Measurements from ENCODE around the gene SLC22A12. TPM values are rescaled to one million over a fixed set of nuclear protein-coding genes. Genes with fewer than 3 reads are reported as not detected.

SLC22A12 gene
- total and polyA plus RNA-seq, 2 donors (not counting 3 experiments of a cell fraction or from before 2014, with no cell fraction given): not detected

DNA sequence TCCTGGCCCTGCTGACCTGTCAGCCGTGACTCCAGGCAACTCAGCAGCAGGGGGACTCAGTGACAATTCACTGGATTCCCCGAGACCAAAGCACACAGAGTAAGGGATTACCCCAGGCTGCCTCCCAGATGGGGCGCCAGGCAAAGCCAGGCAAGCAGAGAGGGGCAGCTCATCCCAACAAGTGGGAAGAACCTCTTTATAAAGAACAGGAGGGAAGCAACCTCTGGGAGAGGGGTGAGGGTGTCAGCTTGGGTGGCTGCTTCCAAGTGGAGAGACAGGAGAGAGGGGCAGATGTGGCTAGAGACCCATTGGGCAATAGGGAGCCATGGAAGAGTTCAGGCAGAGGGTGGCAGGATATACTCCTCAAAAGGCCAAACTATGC is 1.2 kb downstream of the SLC22A12 start:
- FAIRE-seq (no peak), DNase-seq (ENCODE audit: low read depth, low spot score) (no peak)
- CTCF ChIA-PET: no interaction called here
- no peaks in the 10 kb centered on the region for H3K9me1 ChIP-seq (replicated peaks; ENCODE audit: control insufficient read depth, extremely low read depth, insufficient read depth, low read length)
- BruUV-seq (replicated peaks): no TSS peak
- no peak for TF ChIP-seq GATA2 (IDR thresholded peaks at IDR 0.05; ENCODE audit: insufficient read depth, insufficient read length, low read depth, low read length)
- no peak for TF ChIP-seq MYC (IDR thresholded peaks at IDR 0.05; ENCODE audit: low read depth, low read length)
- no peak for TF ChIP-seq POLR2A (IDR thresholded peaks at IDR 0.05; ENCODE audit: low read depth, low read length)
- TF ChIP-seq, protein P1, sequence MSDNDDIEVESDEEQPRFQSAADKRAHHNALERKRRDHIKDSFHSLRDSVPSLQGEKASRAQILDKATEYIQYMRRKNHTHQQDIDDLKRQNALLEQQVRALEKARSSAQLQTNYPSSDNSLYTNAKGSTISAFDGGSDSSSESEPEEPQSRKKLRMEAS (IDR thresholded peaks at IDR 0.05; ENCODE audit: insufficient read depth, insufficient read length): no peak
- TF ChIP-seq, protein P2, sequence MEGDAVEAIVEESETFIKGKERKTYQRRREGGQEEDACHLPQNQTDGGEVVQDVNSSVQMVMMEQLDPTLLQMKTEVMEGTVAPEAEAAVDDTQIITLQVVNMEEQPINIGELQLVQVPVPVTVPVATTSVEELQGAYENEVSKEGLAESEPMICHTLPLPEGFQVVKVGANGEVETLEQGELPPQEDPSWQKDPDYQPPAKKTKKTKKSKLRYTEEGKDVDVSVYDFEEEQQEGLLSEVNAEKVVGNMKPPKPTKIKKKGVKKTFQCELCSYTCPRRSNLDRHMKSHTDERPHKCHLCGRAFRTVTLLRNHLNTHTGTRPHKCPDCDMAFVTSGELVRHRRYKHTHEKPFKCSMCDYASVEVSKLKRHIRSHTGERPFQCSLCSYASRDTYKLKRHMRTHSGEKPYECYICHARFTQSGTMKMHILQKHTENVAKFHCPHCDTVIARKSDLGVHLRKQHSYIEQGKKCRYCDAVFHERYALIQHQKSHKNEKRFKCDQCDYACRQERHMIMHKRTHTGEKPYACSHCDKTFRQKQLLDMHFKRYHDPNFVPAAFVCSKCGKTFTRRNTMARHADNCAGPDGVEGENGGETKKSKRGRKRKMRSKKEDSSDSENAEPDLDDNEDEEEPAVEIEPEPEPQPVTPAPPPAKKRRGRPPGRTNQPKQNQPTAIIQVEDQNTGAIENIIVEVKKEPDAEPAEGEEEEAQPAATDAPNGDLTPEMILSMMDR (IDR thresholded peaks at IDR 0.05; ENCODE audit: extremely low read depth in 1 of 2, insufficient read depth in 1 of 2, low read depth in 1 of 2, low read length in 2 of 2): no peak
- TF ChIP-seq FOS (IDR thresholded peaks at IDR 0.05; ENCODE audit: borderline replicate concordance, insufficient read depth, low read length): no peak
- no peak for TF ChIP-seq EZH2 (IDR thresholded peaks at IDR 0.05; ENCODE audit: borderline replicate concordance, low read depth, low read length, severe bottlenecking)
- no peak for TF ChIP-seq POLR2AphosphoS5 (IDR thresholded peaks at IDR 0.05; ENCODE audit: insufficient read depth, low read depth, low read length)
- TF ChIP-seq JUN (IDR thresholded peaks at IDR 0.05; ENCODE audit: borderline replicate concordance, insufficient read depth, insufficient read length, low read depth): no peak
- H3K36me3 ChIP-seq (ENCODE audit: control insufficient read depth in 2 of 2, extremely low read depth in 1 of 2, insufficient read depth in 2 of 2, low read length in 2 of 2): no peaks in the 10 kb centered on the region
- dilution Hi-C loops (cut with MboI; ENCODE audit: extremely low pct_ligation_motif_present, low sequenced_read_pairs): no loop called here
- no peak overlapping the region for H3K9ac ChIP-seq (replicated peaks; ENCODE audit: extremely low read depth, insufficient read depth, low read length)
- H3K4me2 ChIP-seq (ENCODE audit: insufficient read depth, low read length): no peak overlapping the region
- intact Hi-C loops (cut with micrococcal nuclease): no loop called here
- H3K9me3 ChIP-seq (replicated peaks; ENCODE audit: control insufficient read depth, insufficient read depth, low read length): no peaks in the 10 kb centered on the region
- H3K4me1 ChIP-seq (ENCODE audit: control insufficient read depth, extremely low read depth, insufficient read depth, low read length): no peaks in the 10 kb centered on the region
- H3K27me3 ChIP-seq (ENCODE audit: control insufficient read depth in 2 of 2, insufficient read depth in 2 of 2, low read length in 2 of 2): no peaks in the 10 kb centered on the region
- H4K20me1 ChIP-seq (replicated peaks; ENCODE audit: control insufficient read depth, extremely low read depth, insufficient read depth, low read length): no peaks in the 10 kb centered on the region
- no peak overlapping the region for H2AFZ ChIP-seq (ENCODE audit: low read depth, low read length)
- no peaks in the 10 kb centered on the region for H3K79me2 ChIP-seq (ENCODE audit: control insufficient read depth, insufficient read depth, low read length)
- POLR2A ChIA-PET: no interaction called here
- H3K27ac ChIP-seq (ENCODE audit: insufficient read depth, low read depth, low read length): no peak overlapping the region
- H3K4me3 ChIP-seq (replicated peaks in 1 of 3; ENCODE audit: insufficient read depth in 1 of 3, low read depth in 1 of 3, low read length in 3 of 3): no peak overlapping the region
